Measurements from ENCODE around the gene DOK1.

The DOK1 gene

GRCh38 chr2:74577448-74577847, 22.9 kb downstream of the DOK1 start:
- no peak overlapping the region for H3K4me3 ChIP-seq (ENCODE audit: low read length)
- TF ChIP-seq ZNF274 (IDR thresholded peaks at IDR 0.05; ENCODE audit: low read depth, low read length): no peak

GRCh38 chr2:74578408-74578807, 23.9 kb downstream of the DOK1 start:
- H3K4me3 ChIP-seq (ENCODE audit: low read length): no peak overlapping the region
- no peak for TF ChIP-seq ZNF274 (IDR thresholded peaks at IDR 0.05; ENCODE audit: low read depth, low read length)

DNA sequence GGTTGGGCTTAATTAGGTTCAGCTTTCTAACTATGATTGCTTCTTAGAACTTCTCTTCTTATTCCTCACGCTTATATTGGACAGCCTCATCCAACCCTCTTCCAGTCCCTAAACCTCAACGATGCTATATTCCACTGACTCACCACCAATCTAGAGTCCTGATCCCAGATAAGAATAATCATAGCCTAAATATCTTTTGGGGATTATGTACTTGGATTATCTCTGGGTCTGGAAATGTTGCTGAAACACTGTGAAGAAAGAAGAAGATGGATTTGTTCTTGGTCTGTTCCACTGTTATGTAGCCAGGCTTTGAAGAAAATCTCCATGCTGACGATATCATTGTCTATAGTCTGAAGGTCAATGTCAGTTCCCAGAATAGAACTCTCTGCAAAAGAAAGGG, 26.9 kb downstream of the DOK1 start:
- no peak for TF ChIP-seq ZNF274 (IDR thresholded peaks at IDR 0.05; ENCODE audit: low read depth, low read length)

DNA sequence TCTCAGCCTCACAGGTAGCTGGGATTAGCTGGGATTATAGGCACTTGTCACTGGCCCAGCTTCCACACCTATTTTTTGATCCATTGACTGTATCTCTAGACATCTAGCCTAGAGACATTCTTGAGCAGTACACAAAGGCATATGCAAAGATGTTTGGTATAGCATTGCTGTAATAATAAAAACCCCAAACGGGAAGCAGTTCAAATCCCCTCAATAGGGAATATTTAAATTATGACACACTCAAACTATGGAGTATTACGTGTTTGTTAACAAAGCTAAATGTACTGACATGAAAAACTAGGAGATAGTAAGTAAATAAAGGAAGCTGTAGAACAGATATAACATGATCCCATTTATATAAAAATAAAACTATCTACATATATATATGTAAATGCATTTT, 27.7 kb downstream of the DOK1 start:
- no peak overlapping the region for H3K4me3 ChIP-seq (ENCODE audit: low read length)
- TF ChIP-seq ZNF274 (IDR thresholded peaks at IDR 0.05; ENCODE audit: low read depth, low read length): no peak

More for the DNA sequence above, 26.9 kb downstream of the DOK1 start:
- no peak overlapping the region for H3K4me3 ChIP-seq (ENCODE audit: low read length)

GRCh38 chr2:74583504-74583903, 29.0 kb downstream of the DOK1 start:
- TF ChIP-seq ZNF274 (IDR thresholded peaks at IDR 0.05; ENCODE audit: low read depth, low read length): no peak
- no peak overlapping the region for H3K4me3 ChIP-seq (ENCODE audit: low read length)

DNA sequence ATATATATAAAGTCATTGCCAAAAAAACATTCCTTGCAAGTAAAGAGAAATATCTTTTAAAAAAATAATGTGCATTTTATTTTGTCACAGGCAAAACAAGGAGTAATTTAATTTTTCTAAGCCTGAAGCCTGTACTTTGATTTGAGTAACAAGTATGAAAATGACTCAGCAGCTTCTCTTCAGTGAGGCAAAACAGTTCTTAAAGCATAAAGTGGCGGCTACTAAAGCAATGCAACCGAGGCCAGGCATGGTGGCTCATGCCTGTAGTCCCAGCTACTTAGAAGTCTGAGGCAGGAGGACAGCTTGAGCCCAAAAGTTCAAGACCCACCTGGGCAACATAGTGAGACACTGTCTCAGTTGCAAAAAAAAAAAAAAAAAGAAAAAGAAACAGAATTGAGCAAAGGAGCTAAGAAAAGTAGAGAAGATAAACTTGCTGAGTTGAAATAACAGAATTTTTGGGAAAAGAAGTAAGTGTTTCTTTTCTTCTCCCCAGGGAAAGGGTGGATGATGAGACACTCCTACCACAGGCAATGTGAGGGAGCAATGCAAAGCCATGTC, 29.6 kb downstream of the DOK1 start:
- TF ChIP-seq ZNF274 (IDR thresholded peaks at IDR 0.05; ENCODE audit: low read depth, low read length): no peak
- no peak overlapping the region for H3K4me3 ChIP-seq (ENCODE audit: low read length)

GRCh38 chr2:74585406-74586185, 31.1 kb downstream of the DOK1 start:
- no peak for TF ChIP-seq ZNF274 (IDR thresholded peaks at IDR 0.05; ENCODE audit: low read depth, low read length)
- peak overlapping the region; percentile 51; the same call in 1 of the 2 replicates for H3K4me3 ChIP-seq (ENCODE audit: low read length)

DNA sequence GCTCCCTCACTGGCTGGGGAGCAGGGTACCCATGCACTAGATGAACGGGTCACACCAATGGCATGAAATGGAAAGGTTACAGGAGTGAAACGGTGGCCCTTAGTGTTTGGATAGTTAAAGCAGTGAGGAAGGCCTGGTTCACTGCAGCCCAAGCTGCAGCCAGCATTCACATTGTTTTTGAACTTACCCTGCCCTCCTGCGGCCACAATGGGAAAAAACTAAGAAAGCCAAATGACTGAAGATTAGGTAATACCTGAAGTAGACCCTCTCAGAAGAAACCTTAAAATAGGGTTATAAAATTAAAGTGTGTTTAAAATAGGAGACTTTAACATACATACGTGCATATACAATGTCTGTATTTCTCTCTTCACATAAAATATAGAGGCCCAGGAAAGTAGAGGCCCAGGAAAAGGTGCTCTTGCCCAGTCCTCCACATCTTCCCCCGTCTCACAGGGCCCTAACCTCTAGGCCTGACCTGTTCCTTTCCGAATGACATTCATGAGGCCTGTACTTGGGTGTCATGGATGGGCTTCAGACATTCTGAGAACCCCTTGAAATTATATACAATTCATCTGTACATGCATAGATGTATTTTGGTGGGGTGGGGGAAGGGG, 33.3 kb downstream of the DOK1 start:
- TF ChIP-seq ZNF274 (IDR thresholded peaks at IDR 0.05; ENCODE audit: low read depth, low read length): no peak
- H3K4me3 ChIP-seq (ENCODE audit: low read length): no peak overlapping the region

DNA sequence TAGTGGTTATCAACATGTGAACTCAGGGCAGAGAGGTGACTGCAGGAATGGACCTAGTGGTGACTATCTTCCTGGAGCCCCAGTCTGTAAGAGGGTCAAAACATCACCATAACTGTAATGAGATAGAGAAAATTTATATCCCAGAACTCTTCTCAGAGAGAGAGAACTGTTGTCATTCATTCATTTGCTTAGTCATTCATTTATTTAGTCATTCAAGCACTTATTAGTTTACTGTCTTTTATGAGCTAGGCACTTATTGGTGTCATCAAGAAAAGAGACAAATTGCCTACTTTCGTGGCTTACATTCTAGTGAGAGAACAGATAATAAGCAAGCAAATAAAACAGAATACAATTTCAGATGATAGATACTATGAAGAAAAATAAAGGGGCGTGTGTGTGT, 34.1 kb downstream of the DOK1 start:
- no peak overlapping the region for H3K4me3 ChIP-seq (ENCODE audit: low read length)

GRCh38 chr2:74593826-74594772, 39.6 kb downstream of the DOK1 start:
- TF ChIP-seq ZNF274 (IDR thresholded peaks at IDR 0.05; ENCODE audit: low read depth, low read length): no peak

More for the DNA sequence above, 34.1 kb downstream of the DOK1 start:
- TF ChIP-seq ZNF274 (IDR thresholded peaks at IDR 0.05; ENCODE audit: low read depth, low read length): no peak

GRCh38 chr2:74596584-74596983, 42.1 kb downstream of the DOK1 start:
- no peak for TF ChIP-seq ZNF274 (IDR thresholded peaks at IDR 0.05; ENCODE audit: low read depth, low read length)
- no peak overlapping the region for H3K4me3 ChIP-seq (ENCODE audit: low read length)

More at GRCh38 chr2:74593826-74594772, 39.6 kb downstream of the DOK1 start:
- H3K4me3 ChIP-seq (ENCODE audit: low read length): no peak overlapping the region

DNA sequence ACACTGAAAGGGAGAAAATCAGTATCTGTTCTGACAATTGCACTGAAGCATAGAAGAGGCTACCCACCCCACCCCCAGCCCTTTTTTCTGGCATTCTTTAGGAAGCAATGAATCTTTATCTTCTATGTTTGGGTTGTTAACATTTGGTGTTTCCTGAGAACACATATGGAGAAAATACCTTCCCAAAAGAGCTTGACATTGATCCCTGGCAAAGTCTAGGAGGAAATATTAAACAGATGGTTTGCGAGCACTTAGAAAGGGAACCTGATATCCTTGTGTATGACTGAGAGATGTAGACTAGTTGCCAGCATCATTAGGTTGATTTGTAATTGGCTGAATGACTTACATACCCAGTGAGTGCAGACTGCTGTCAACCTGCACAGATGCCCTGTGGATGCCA, 42.9 kb downstream of the DOK1 start:
- no peak for TF ChIP-seq ZNF274 (IDR thresholded peaks at IDR 0.05; ENCODE audit: low read depth, low read length)

GRCh38 chr2:74599676-74600075, 45.2 kb downstream of the DOK1 start:
- H3K4me3 ChIP-seq (ENCODE audit: low read length): no peak overlapping the region
- no peak for TF ChIP-seq ZNF274 (IDR thresholded peaks at IDR 0.05; ENCODE audit: low read depth, low read length)

More for the DNA sequence above, 42.9 kb downstream of the DOK1 start:
- H3K4me3 ChIP-seq (ENCODE audit: low read length): no peak overlapping the region

All from GM08714 (cell line).